Activated CD4-positive, alpha-beta T cell treated with anti-CD3 and anti-CD28 coated beads for 1 hour (primary cell): ENCODE data around the gene KIF1A.

Source experiments
- DNase-seq: peaks from one replicate; pipeline ENCODE4 v3.0.0-alpha.2; 2020

The KIF1A gene

DNA sequence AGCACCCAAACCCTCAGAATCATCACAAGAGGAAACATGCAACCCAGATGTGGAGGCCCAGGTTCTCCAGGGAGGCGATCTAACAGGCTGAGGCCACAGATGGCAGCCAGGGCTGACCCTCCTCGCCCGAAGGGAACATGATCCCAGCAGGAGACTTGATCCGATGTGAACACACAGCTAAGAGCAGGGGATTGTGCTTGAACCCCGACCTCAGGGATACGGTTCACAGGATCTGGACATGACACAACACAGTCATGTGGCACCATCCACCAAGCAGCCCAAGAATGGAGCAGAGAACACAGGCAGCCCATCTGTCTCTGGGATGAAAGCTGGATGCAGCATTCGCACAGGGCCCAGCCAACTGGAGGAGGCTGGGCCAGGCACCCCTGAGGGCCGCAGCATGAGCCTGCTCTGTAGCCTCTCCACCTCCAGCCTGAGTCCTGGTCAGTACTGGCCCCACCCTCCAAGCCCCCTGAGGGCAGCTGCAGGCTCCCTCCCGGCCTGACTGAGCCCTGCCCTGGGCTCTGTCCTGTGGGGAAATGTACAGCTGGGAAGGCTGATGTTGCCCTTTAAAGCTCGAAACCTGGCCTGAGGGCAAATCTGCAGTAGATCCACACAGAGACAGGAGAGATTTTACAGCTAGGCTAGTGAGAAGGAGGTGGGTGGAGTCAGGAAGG is 89.4 kb downstream of the KIF1A start:
- no peak for DNase-seq

GRCh38 chr2:240728827-240729226 is 91.2 kb downstream of the KIF1A start:
- DNase-seq = no peak

GRCh38 chr2:240728361-240728760 is 91.7 kb downstream of the KIF1A start:
- no peak for DNase-seq

GRCh38 chr2:240727913-240728312 is 92.1 kb downstream of the KIF1A start:
- DNase-seq = no peak

DNA sequence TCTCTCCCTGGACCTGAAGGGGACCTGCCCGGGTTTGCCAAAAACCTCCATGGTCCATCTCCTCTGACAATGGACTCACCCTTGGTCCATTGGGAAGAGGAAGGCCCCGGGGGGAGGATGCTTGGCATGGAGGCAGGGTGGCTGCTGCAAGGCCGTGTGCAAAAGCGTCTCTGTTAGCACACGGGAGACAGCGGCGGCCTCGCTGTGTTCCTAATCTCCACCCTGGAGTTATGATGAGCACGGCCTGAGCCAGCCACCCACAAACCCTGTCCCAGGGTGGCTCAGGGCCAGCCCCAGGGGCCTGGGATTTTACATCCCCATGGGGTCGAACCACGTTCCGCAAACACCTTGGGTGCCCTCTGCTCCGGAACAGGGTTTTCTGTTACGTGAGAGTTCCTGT is 92.6 kb downstream of the KIF1A start:
- DNase-seq = no peak

DNA sequence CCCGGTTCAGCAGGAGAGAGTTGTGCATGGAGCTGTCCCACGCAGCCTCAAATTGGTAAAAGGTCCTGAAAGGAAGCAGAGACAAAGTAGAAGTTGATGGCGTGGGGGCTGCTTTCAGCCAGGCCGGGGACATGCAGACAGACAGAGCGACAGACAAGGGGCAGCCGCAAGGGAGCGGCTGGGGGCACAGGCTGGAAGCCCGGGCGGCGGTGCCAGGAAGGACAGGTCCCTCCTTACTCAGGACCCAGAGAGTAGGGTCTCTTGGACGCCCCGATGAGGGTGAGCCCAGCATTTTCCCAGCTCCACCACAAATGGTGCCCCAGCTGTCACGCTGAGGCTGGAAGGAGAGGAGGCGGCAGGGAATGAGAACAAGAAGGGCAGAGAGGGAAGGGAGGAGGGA is 93.1 kb downstream of the KIF1A start:
- DNase-seq = no peak

GRCh38 chr2:240725671-240726070 is 94.3 kb downstream of the KIF1A start:
- DNase-seq = no peak

DNA sequence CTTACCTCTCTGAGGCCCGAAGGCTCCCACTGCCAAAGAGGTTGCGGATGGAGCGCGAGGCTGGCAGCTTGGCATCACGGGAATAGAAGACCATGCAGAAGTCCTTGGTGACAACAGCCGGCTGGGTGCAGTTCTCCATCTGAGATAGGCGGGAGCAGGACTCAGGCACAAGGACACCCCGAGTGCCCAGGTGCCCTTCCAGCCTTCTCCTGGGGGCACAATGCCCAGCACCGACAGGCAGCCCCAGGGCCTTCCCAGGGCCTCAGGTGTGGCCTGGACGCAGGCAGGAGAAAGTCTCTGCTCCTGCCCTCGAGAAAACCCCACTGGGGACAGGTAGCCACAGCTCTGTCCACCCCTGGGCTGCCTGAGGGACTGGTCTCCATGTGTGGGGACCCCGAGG is 94.8 kb downstream of the KIF1A start:
- no peak for DNase-seq

- DNase-seq = no peak
Observed at GRCh38 chr2:240724431-240724830, 95.6 kb downstream of the KIF1A start.

DNA sequence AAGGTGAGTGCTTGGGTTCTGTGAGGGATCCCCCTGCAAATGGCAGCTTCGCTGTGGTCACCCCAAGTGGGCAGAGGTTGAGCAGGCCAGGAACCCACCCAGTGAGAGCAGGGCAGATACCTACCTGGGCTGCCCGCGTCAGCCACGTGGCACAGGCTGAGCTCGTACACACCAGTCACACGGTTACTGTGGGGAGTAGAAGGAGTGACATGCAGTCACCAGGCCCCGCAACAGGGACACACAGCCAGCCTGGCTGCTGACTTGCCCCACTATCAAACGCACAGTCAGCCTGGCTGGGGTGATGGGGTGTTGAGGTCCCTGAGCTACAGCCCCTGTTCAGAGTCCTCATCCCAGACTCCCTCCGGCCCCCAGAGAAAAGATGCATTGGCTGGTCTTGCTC is 96.2 kb downstream of the KIF1A start:
- DNase-seq = no peak

- DNase-seq = no peak
Observed at GRCh38 chr2:240722796-240723735, 97.0 kb downstream of the KIF1A start.

- no peak for DNase-seq
Observed at GRCh38 chr2:240722376-240722775, 97.6 kb downstream of the KIF1A start.

DNA sequence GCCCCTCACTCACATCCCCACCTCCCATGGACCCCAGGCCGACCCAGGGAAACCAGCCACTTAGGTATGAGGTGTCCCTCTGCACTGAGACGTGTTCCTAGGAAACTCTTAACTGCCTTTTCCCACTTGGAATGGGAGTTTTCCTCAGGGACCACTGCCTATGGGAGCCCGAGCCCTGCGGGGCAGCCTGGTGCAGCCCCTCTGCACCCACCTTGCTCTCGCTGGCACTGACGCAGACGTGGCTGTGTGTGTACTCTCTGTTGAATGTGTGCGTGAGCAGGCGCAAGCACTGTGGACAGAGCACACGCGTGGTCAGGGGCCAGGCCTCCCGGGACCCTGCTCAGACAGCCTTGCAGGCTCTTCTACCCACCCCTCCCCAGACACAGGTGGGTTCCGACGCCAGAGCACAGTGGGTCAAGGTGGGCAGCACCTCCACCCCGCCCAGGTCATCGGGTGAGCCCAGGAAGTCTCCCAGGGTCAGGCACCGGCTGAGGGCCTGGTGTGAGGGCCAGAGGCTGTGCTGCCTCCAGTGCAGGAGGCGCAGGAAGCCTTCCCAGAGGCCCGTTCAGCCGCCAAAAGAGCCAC is 98.3 kb downstream of the KIF1A start:
- DNase-seq = no peak

DNA sequence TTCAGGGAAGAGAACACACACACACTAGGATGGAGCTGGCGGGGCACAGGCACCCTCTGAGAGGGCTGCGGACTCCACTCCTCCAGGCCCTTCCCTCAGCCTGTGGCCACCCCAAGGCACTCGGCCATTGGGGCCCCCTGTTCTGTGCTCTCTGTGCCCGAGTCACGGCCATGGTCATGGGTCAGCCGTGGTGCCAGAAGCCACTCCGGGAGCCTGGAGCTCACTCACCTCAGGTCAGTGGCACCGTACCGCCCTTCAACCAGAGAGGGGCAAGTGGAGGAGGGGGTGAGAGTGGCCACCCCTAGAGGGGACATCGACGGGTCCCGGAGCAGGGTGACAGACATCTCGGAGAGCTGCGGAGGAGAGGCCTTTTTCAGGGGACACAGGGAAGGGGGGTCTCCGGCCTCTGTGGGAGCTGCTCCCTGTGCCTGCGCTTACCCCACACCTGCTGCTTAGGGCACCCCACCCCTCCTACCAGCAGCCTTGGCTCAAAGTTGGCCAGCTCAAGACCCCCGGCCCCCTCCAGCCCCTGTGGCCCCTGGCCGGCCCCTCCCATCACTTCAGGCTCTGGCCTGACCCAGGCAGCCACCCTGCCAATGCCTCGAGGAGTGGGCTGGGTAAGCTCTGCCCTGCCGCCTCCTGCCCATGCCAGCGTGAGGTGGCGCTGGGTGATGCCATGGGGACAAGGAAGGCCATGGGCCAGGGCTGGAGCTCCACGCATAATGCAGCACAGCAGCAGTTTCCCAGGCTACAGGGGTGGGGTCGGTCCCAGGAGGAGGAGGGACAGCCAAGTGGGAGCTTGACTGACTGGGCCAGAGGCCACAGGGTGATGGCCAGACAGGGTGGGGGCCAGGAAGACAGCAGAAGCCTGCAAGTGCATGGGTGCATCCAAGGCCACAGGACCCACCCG is 99.1 kb downstream of the KIF1A start:
- DNase-seq = no peak

GRCh38 chr2:240719676-240720545 is 100.1 kb downstream of the KIF1A start:
- DNase-seq = no peak

DNA sequence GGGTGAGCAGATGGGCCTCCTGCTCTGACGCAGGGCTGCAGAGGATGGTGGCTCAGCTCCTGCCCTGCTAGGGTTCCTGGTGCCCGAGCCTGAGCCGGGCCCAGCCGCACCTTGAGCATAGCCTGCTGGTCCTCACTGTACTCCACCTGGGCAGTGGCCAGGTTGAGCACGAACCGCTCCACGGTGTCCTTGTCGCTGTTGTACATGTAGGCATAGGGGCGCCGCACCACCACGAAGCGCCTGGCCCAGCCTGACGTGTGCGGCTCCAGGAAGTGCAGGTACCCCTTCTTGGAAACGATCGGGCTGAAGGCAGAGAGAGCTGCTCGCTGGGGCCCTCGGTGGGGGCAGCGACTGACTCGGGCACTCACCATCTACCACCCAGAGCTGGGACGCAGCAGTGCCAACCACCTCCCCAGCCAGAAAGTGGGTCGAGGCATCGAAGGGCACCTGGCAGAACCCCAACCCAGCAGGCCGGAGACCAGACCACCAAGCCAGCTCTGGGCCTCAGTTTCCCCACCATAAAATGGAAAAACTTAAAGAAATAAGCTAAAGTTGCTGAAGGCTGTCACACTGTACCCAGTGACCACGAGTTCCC is 101.0 kb downstream of the KIF1A start:
- DNase-seq = no peak

GRCh38 chr2:240717681-240718581 is 102.1 kb downstream of the KIF1A start:
- DNase-seq = no peak

DNA sequence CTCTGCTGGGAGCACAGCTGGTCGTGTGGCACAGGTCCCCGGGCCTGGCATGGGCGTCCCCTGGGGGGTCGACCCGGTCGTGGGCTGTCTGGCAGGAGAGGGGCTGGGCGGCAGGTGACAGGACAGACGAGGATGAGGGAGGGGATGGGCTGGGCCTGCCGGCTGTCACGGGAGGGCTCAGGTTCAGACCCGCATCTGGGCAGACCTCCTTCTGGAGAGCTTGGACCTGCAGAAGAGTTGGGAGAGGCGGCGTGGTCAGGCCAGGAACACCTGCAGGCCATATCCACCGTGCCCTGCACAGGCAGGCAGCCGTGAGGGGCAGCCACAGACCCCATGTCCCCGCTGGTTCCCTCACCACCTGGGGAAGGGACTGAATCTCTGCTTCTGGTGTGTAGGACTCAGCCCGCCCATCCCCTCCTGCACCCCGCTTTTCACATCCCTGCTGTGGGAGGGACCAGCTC is 102.8 kb downstream of the KIF1A start:
- DNase-seq = no peak

- no peak for DNase-seq
Observed at GRCh38 chr2:240716130-240716798, 103.8 kb downstream of the KIF1A start.
